ENCODE measurements around the gene AIFM2. TPM values are rescaled to one million over a fixed set of nuclear protein-coding genes. Genes with fewer than 3 reads are reported as not detected.
A peak's percentile ranks its signal among the peaks of the same experiment; 100 is the strongest.
"Not testable (repeated sequence)": the region's sequence is repeated elsewhere in the genome, so short reads cannot be mapped to it uniquely, and the experiment has no call there.

Gene AIFM2
- total RNA-seq, 6 donors from 2014 or later: 12.0 to 21.0 (median 17.2) TPM

- peaks cover 11 to 76% (median 33%) of the 10 kb centered on the region in 4 donors for H3K36me3 ChIP-seq
- no peak for ATAC-seq (ENCODE audit: low FRiP score in 2 of 2)
Measured at GRCh38 chr10:70160798-70161197, 28.2 kb upstream of the AIFM2 start.

GRCh38 chr10:70159366-70159765 lies 26.7 kb upstream of the AIFM2 start:
- H3K27me3 ChIP-seq; H3K27ac ChIP-seq; H3K4me3 ChIP-seq; DNase-seq; ATAC-seq (ENCODE audit: low FRiP score in 2 of 2); H3K9me3 ChIP-seq: not testable (repeated sequence)
- Histone ChIP-seq H3K4me1 (peaks cover 18 to 28% (median 23%) of the 10 kb centered on the region in 4 donors), H3K36me3 (peaks cover 15 to 83% (median 46%) of the 10 kb centered on the region in 4 donors)
- 94 to 96% methylated on average over 3 of the region's 3 CpGs for WGBS, 2 donors

More at GRCh38 chr10:70160798-70161197, 28.2 kb upstream of the AIFM2 start:
- Histone ChIP-seq H3K27me3 (no peaks in the 10 kb centered on the region), H3K9me3 (no peaks in the 10 kb centered on the region), H3K4me1 (peaks cover 19 to 36% (median 29%) of the 10 kb centered on the region in 4 donors), H3K27ac (no peak overlapping the region), H3K4me3 (no peak overlapping the region)
- no peak for TF ChIP-seq POLR2A (IDR thresholded peaks at IDR 0.05)
- no peak for TF ChIP-seq EP300 (IDR thresholded peaks at IDR 0.05)
- no peak for TF ChIP-seq POLR2AphosphoS5 (IDR thresholded peaks at IDR 0.05)
- TF ChIP-seq CTCF (IDR thresholded peaks at IDR 0.05): no peak
- WGBS, 2 donors: 63 to 68% methylated on average over 1 of the region's 1 CpG
- DNase-seq: no peak

GRCh38 chr10:70158113-70158512 lies 25.5 kb upstream of the AIFM2 start:
- Histone ChIP-seq H3K27ac (no peak overlapping the region), H3K4me3 (no peak overlapping the region), H3K27me3 (no peaks in the 10 kb centered on the region), H3K9me3 (no peaks in the 10 kb centered on the region), H3K36me3 (peaks cover 20 to 90% (median 57%) of the 10 kb centered on the region in 4 donors), H3K4me1 (peaks cover 8 to 16% (median 13%) of the 10 kb centered on the region in 4 donors)
- ATAC-seq (ENCODE audit: low FRiP score in 2 of 2) (no peak), DNase-seq (no peak)
- 76 to 81% methylated on average over 2 of the region's 2 CpGs for WGBS, 2 donors
- TF ChIP-seq POLR2AphosphoS5 (IDR thresholded peaks at IDR 0.05): no peak
- TF ChIP-seq POLR2A (IDR thresholded peaks at IDR 0.05): no peak
- no peak for TF ChIP-seq EP300 (IDR thresholded peaks at IDR 0.05)

GRCh38 chr10:70155255-70155838 lies 22.7 kb upstream of the AIFM2 start:
- Histone ChIP-seq H3K9me3 (no peaks in the 10 kb centered on the region), H3K4me1 (no peaks in the 10 kb centered on the region), H3K27ac (no peak overlapping the region), H3K27me3 (no peaks in the 10 kb centered on the region), H3K4me3 (no peak overlapping the region), H3K36me3 (peaks cover 33 to 98% (median 70%) of the 10 kb centered on the region in 4 donors)
- no peak for DNase-seq
- no peak for ATAC-seq (ENCODE audit: low FRiP score in 2 of 2)
- TF ChIP-seq EP300 (IDR thresholded peaks at IDR 0.05) (no peak), CTCF (IDR thresholded peaks at IDR 0.05) (no peak), POLR2AphosphoS5 (IDR thresholded peaks at IDR 0.05) (no peak), POLR2A (IDR thresholded peaks at IDR 0.05) (no peak)
- WGBS, 2 donors: 66 to 75% methylated on average over 3 of the region's 3 CpGs

- peaks cover 13 to 46% (median 29%) of the 10 kb centered on the region in 4 donors for H3K36me3 ChIP-seq
- ATAC-seq (ENCODE audit: low FRiP score in 2 of 2) (no peak), DNase-seq (no peak)
- no peak overlapping the region for H3K4me3 ChIP-seq
- TF ChIP-seq POLR2AphosphoS5 (IDR thresholded peaks at IDR 0.05) (no peak), EP300 (IDR thresholded peaks at IDR 0.05) (no peak), POLR2A (IDR thresholded peaks at IDR 0.05) (no peak), CTCF (IDR thresholded peaks at IDR 0.05) (no peak)
- H3K27ac ChIP-seq: no peak overlapping the region
- whole genome bisulfite sequencing, 2 donors: 88 to 91% methylated on average over 5 of the region's 5 CpGs
- H3K9me3 ChIP-seq: no peaks in the 10 kb centered on the region
- peaks cover 11 to 30% (median 19%) of the 10 kb centered on the region in 4 donors for H3K4me1 ChIP-seq
- H3K27me3 ChIP-seq: no peaks in the 10 kb centered on the region
Measured at GRCh38 chr10:70148516-70148915, 15.9 kb upstream of the AIFM2 start.

- WGBS, 2 donors: 30 to 36% methylated on average over 2 of the region's 2 CpGs
- TF ChIP-seq POLR2A (IDR thresholded peaks at IDR 0.05) (no peak), CTCF (IDR thresholded peaks at IDR 0.05) (no peak), EP300 (IDR thresholded peaks at IDR 0.05) (no peak), POLR2AphosphoS5 (IDR thresholded peaks at IDR 0.05) (no peak)
- ATAC-seq (ENCODE audit: low FRiP score in 2 of 2): no peak
- Histone ChIP-seq H3K4me1 (peaks cover 11 to 30% (median 19%) of the 10 kb centered on the region in 4 donors), H3K27me3 (no peaks in the 10 kb centered on the region), H3K9me3 (no peaks in the 10 kb centered on the region), H3K4me3 (peak overlapping the region in 3 of 4 donors; percentile 81 to 90 (median 85)), H3K36me3 (peaks cover 10 to 33% (median 19%) of the 10 kb centered on the region in 4 donors), H3K27ac (peak overlapping the region; percentile 89 to 92 (median 92))
- DNase-seq: no peak
Measured at GRCh38 chr10:70147259-70147625, 14.6 kb upstream of the AIFM2 start.
